ENCODE data around the gene ZNF518B. TPM values are rescaled to one million over a fixed set of nuclear protein-coding genes. Genes with fewer than 3 reads are reported as not detected.

ZNF518B gene
- total RNA-seq, 2 donors from 2014 or later, result 46.2 to 46.4 TPM

DNA sequence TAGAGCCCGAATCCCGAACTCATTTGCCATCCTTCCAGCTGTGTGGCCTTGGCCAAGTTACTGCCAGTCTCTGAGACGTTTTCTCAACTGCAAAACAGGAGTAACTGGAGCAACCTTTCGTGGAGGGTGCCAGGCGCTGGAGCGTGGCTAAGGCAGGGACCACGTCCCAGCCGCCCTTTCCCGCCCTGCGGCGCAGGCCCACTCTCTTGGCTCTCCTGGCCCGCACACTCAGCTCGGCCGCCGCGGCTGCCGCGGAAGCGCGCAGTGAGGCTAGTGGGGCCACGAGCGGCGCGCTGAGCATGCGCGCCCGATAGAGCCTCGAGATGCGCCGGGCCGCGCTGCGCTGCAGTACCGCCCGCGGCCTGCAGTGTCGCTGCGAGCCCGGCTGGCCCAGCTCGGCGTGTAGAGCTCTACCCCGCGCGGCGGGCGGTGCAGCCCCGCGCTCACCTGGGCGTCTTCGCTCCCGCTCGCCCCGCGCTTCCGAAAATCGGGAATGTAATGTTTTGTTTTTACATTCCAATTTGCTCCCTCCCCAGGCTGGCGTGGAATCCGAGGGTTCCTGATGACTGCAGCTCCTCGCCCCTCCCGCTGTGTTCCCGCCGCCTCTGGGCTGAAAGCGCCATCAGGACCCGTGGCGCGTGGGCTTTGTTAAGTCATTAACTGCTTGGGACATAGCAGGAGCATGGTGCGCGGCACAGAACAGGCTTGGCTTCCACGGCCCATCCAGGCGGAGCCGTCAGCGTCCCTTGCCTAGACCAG, 4.0 kb upstream of the ZNF518B start:
- H3K27me3 Mint-ChIP-seq (ENCODE audit: insufficient read depth), result peaks cover 81% of the 10 kb centered on the region
- Histone ChIP-seq H3K4me1 (ENCODE audit: control insufficient read depth, insufficient read depth, low read length) (no peaks in the 10 kb centered on the region), H3K27me3 (ENCODE audit: control insufficient read depth, insufficient read depth, low read length, poor library complexity, severe bottlenecking) (peaks cover 58% of the 10 kb centered on the region), H3K36me3 (ENCODE audit: control insufficient read depth, insufficient read depth, low read length) (no peaks in the 10 kb centered on the region), H3K4me3 (ENCODE audit: low read length) (peak overlapping the region; percentile 82), H3K9me3 (ENCODE audit: control insufficient read depth, low read length) (no peaks in the 10 kb centered on the region), H3K9ac (ENCODE audit: extremely low read depth, low read length, poor library complexity, severe bottlenecking) (no peak overlapping the region), H3K27ac (ENCODE audit: low read depth, low read length) (no peak overlapping the region)
- DNase-seq, result peak; percentile 89
- no peak overlapping the region for H3K27ac Mint-ChIP-seq
- H3K4me1 Mint-ChIP-seq, result peaks cover 16% of the 10 kb centered on the region
- no peaks in the 10 kb centered on the region for H3K36me3 Mint-ChIP-seq (ENCODE audit: low read depth)
- H3K4me3 Mint-ChIP-seq, result peak overlapping the region; percentile 72
- 10 to 26% methylated on average over 17 to 72 of the region's 72 CpGs for WGBS, 2 experiments (ENCODE audit: insufficient coverage in 1 of 2, insufficient read length in 1 of 2)
- H3K9me3 Mint-ChIP-seq, result no peaks in the 10 kb centered on the region
- TF ChIP-seq, protein P1, sequence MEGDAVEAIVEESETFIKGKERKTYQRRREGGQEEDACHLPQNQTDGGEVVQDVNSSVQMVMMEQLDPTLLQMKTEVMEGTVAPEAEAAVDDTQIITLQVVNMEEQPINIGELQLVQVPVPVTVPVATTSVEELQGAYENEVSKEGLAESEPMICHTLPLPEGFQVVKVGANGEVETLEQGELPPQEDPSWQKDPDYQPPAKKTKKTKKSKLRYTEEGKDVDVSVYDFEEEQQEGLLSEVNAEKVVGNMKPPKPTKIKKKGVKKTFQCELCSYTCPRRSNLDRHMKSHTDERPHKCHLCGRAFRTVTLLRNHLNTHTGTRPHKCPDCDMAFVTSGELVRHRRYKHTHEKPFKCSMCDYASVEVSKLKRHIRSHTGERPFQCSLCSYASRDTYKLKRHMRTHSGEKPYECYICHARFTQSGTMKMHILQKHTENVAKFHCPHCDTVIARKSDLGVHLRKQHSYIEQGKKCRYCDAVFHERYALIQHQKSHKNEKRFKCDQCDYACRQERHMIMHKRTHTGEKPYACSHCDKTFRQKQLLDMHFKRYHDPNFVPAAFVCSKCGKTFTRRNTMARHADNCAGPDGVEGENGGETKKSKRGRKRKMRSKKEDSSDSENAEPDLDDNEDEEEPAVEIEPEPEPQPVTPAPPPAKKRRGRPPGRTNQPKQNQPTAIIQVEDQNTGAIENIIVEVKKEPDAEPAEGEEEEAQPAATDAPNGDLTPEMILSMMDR (conservative IDR thresholded peaks at IDR 0.05), result peak; percentile 99

- Mint-ChIP-seq H3K27ac (no peak overlapping the region), H3K27me3 (ENCODE audit: insufficient read depth) (peaks cover 80% of the 10 kb centered on the region), H3K36me3 (ENCODE audit: low read depth) (no peaks in the 10 kb centered on the region), H3K9me3 (no peaks in the 10 kb centered on the region), H3K4me1 (peaks cover 22% of the 10 kb centered on the region), H3K4me3 (peak overlapping the region; percentile 72)
- peaks cover 58% of the 10 kb centered on the region for H3K27me3 ChIP-seq (ENCODE audit: control insufficient read depth, insufficient read depth, low read length, poor library complexity, severe bottlenecking)
- no peaks in the 10 kb centered on the region for H3K4me1 ChIP-seq (ENCODE audit: control insufficient read depth, insufficient read depth, low read length)
- H3K36me3 ChIP-seq (ENCODE audit: control insufficient read depth, insufficient read depth, low read length), result no peaks in the 10 kb centered on the region
- peak overlapping the region; percentile 82 for H3K4me3 ChIP-seq (ENCODE audit: low read length)
- no peak overlapping the region for H3K27ac ChIP-seq (ENCODE audit: low read depth, low read length)
- no peaks in the 10 kb centered on the region for H3K9me3 ChIP-seq (ENCODE audit: control insufficient read depth, low read length)
- TF ChIP-seq, protein P1 (conservative IDR thresholded peaks at IDR 0.05), result no peak
- 94 to 97% methylated on average over 8 to 11 of the region's 11 CpGs for WGBS, 2 experiments (ENCODE audit: insufficient coverage in 1 of 2, insufficient read length in 1 of 2)
- H3K9ac ChIP-seq (ENCODE audit: extremely low read depth, low read length, poor library complexity, severe bottlenecking), result no peak overlapping the region
- DNase-seq, result no peak
Observed at GRCh38 chr4:10460313-10461047, 3.3 kb upstream of the ZNF518B start.

GRCh38 chr4:10459305-10459704, 2.1 kb upstream of the ZNF518B start:
- Histone ChIP-seq H3K27ac (ENCODE audit: low read depth, low read length) (no peak overlapping the region), H3K9ac (ENCODE audit: extremely low read depth, low read length, poor library complexity, severe bottlenecking) (no peak overlapping the region), H3K36me3 (ENCODE audit: control insufficient read depth, insufficient read depth, low read length) (peaks cover 9% of the 10 kb centered on the region), H3K9me3 (ENCODE audit: control insufficient read depth, low read length) (no peaks in the 10 kb centered on the region), H3K4me3 (ENCODE audit: low read length) (no peak overlapping the region), H3K4me1 (ENCODE audit: control insufficient read depth, insufficient read depth, low read length) (no peaks in the 10 kb centered on the region), H3K27me3 (ENCODE audit: control insufficient read depth, insufficient read depth, low read length, poor library complexity, severe bottlenecking) (peaks cover 58% of the 10 kb centered on the region)
- TF ChIP-seq, protein P1 (conservative IDR thresholded peaks at IDR 0.05), result no peak
- peaks cover 6% of the 10 kb centered on the region for H3K36me3 Mint-ChIP-seq (ENCODE audit: low read depth)
- peaks cover 31% of the 10 kb centered on the region for H3K4me1 Mint-ChIP-seq
- DNase-seq, result no peak
- H3K27me3 Mint-ChIP-seq (ENCODE audit: insufficient read depth), result peaks cover 69% of the 10 kb centered on the region
- H3K27ac Mint-ChIP-seq, result no peak overlapping the region
- no peaks in the 10 kb centered on the region for H3K9me3 Mint-ChIP-seq
- H3K4me3 Mint-ChIP-seq, result no peak overlapping the region
- WGBS, 2 experiments (ENCODE audit: insufficient coverage in 1 of 2, insufficient read length in 1 of 2), result 82 to 91% methylated on average over 6 to 8 of the region's 8 CpGs
